ENCODE results near the gene TPRN.

The TPRN gene

GRCh38 chr9:137170486-137171148 is 29.9 kb downstream of the TPRN start:
- no peak for DNase-seq

- no peak for DNase-seq
Measured at GRCh38 chr9:137169896-137170358, 30.6 kb downstream of the TPRN start, which contains the start of gene LRRC26. Gene LRRC26 (minus strand): TSS chr9:137170051. CDS start chr9:137169943, 108 bp downstream.

GRCh38 chr9:137168904-137169856 is 31.4 kb downstream of the TPRN start:
- DNase-seq: peak; percentile 78

DNA sequence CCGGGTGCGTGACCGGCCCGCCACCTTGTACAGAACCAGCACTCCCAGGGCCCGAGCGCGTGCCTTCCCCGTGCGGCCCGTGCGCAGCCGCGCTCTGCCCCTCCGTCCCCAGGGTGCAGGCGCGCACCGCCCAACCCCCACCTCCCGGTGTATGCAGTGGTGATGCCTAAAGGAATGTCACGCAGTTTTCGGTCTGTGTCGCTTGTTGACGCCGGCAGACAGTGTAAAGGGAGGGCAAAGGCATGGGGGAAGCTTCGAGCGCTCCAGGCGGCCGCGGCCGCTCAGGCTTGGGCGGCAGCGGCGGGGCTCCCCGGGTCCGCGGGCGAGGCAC is 32.0 kb downstream of the TPRN start:
- peak; percentile 51 for DNase-seq

DNA sequence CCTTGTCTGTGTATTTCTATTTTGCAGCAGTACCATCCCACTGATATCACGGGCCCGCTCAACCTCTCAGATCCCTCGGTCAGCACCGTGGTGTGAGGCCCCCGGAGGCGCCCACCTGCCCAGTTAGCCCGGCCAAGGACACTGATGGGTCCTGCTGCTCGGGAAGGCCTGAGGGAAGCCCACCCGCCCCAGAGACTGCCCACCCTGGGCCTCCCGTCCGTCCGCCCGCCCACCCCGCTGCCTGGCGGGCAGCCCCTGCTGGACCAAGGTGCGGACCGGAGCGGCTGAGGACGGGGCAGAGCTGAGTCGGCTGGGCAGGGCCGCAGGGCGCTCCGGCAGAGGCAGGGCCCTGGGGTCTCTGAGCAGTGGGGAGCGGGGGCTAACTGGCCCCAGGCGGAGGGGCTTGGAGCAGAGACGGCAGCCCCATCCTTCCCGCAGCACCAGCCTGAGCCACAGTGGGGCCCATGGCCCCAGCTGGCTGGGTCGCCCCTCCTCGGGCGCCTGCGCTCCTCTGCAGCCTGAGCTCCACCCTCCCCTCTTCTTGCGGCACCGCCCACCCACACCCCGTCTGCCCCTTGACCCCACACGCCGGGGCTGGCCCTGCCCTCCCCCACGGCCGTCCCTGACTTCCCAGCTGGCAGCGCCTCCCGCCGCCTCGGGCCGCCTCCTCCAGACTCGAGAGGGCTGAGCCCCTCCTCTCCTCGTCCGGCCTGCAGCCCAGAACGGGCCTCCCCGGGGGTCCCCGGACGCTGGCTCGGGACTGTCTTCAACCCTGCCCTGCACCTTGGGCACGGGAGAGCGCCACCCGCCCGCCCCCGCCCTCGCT is 32.6 kb downstream of the TPRN start:
- peak; percentile 60 for DNase-seq

- peak; percentile 40 for DNase-seq
Measured at GRCh38 chr9:137167277-137167746, 33.2 kb downstream of the TPRN start.

GRCh38 chr9:137166380-137167229 is 33.9 kb downstream of the TPRN start:
- no peak for DNase-seq

- DNase-seq: no peak
Measured at GRCh38 chr9:137165250-137165836, 35.2 kb downstream of the TPRN start.

GRCh38 chr9:137164370-137165249 is 35.9 kb downstream of the TPRN start:
- DNase-seq: no peak

DNA sequence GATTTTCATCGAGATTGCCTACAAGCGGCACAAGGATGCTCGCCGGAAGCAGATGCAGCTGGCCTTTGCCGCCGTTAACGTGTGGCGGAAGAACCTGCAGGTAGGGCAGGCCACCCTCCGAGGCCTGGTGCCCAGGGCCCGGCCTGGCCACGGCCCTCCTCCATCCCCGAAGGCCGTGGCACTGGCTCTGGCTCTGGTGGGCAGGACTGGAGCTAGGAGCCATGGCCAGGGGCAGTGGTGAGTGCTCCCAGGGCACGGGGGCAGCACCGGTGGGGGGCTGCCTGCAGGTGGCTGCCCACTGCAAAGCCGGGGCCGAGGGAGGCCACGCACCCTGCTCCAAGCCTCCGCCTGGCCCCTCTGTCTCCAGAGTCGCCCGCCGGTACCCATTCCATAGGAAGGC is 36.7 kb downstream of the TPRN start:
- DNase-seq: no peak

- no peak for DNase-seq
Measured at GRCh38 chr9:137163365-137163715, 37.2 kb downstream of the TPRN start.

DNA sequence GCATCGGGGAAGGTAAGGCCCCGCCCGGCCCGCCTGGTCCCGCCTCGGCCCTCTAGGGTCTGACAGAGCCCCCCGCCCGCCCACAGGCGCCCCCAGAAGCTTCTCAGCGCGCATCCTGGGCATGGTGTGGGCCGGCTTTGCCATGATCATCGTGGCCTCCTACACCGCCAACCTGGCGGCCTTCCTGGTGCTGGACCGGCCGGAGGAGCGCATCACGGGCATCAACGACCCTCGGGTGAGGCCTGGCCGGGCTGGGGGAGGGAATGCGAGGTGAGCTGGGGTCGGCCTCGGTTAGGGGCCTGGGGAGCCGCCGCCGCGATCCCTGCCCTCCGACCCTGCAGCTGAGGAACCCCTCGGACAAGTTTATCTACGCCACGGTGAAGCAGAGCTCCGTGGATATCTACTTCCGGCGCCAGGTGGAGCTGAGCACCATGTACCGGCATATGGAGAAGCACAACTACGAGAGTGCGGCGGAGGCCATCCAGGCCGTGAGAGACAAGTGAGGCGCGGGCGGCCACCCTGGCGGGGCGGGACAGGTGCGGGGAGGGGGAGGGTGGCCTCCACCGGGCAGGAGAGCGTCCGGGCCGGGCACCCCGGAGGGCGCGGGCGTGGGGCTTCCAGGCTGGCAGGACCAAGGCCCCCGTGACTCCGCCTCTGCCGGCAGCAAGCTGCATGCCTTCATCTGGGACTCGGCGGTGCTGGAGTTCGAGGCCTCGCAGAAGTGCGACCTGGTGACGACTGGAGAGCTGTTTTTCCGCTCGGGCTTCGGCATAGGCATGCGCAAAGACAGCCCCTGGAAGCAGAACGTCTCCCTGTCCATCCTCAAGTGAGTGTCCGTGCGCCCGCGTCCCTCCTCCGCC is 37.8 kb downstream of the TPRN start:
- DNase-seq: peak; percentile 60

GRCh38 chr9:137161558-137162486 is 38.7 kb downstream of the TPRN start:
- peak; percentile 52 for DNase-seq

GRCh38 chr9:137160716-137161557 is 39.6 kb downstream of the TPRN start:
- peak; percentile 99 for DNase-seq

- DNase-seq: no peak
Measured at GRCh38 chr9:137160054-137160425, 40.5 kb downstream of the TPRN start.

- DNase-seq: no peak
Measured at GRCh38 chr9:137159105-137160053, 41.2 kb downstream of the TPRN start.

Data from NCI-H2171 treated with DMSO at 0.1 percent for 48 hours (cell line).